Right lobe of liver (tissue), 6 donors: Measurements from ENCODE around the gene YKT6. TPM values are rescaled to one million over a fixed set of nuclear protein-coding genes. Genes with fewer than 3 reads are reported as not detected.

Source experiments
- ATAC-seq, 4 donors: fragments of 200-7000 bp; cut with Tn5 transposase; one replicate each; pipeline ENCODE4 v1.9.1; 2020; ENCODE audit warnings: mild to moderate bottlenecking in 4 of 4, moderate library complexity in 4 of 4
- DNase-seq, 3 donors: peaks; one replicate each; pipeline ENCODE4 v3.0.0-alpha.2; 2020
- H3K27ac ChIP-seq, 3 donors: fragments of 200-600 bp; one replicate each; pipeline ENCODE4 v1.8.0; 2022
- H3K27me3 ChIP-seq, 2 donors: fragments of 200-600 bp; one replicate each; pipeline ENCODE4 v1.8.0; 2022
- H3K36me3 ChIP-seq, 4 donors: fragments of 200-600 bp; sonication (generic) in 1 of 4; one replicate each; pipeline versions ENCODE4 v1.5.1 to v1.8.0; 2017 to 2022; ENCODE audit warnings: control low read depth in 1 of 4
- H3K4me1 ChIP-seq, 4 donors: fragments of 200-600 bp; sonication (generic) in 1 of 4; one replicate each; pipeline versions ENCODE4 v1.5.1 to v1.8.0; 2017 to 2022; ENCODE audit warnings: control low read depth in 1 of 4
- H3K4me3 ChIP-seq, 3 donors: fragments of 200-600 bp; one replicate each; pipeline ENCODE4 v1.8.0; 2022
- H3K9me3 ChIP-seq, 4 donors: fragments of 200-600 bp; sonication (generic) in 1 of 4; one replicate each; pipeline versions ENCODE4 v1.5.1 to v1.8.0; 2017 to 2022; ENCODE audit warnings: control low read depth in 1 of 4
- CTCF ChIP-seq, 4 donors: fragments of 200-600 bp in 3 of 4; fragments of 450-650 bp in 1 of 4; IDR thresholded peaks; one replicate each; pipeline versions ENCODE4 v1.5.1 to v1.8.0; 2016 to 2022; ENCODE audit warnings: antibody characterized with exemption in 4 of 4, mild to moderate bottlenecking in 2 of 4
- POLR2A ChIP-seq: fragments of 450-650 bp; IDR thresholded peaks from one replicate; pipeline ENCODE4 v1.6.1; 2017; ENCODE audit warnings: antibody characterized with exemption, mild to moderate bottlenecking
- WGBS: methylation state at CpG from one replicate; pipeline ENCODE4 v1.1.6; 2018; ENCODE audit warnings: low coverage, low lambda C conversion rate; ENCODE audit not compliant: insufficient coverage; ENCODE audit errors: missing lambda C conversion rate; 5-methylcytosine and 5-hydroxymethylcytosine counted together
- intact Hi-C, 2 donors: fragments of 100-400 bp; cut with DNase I; formaldehyde crosslinking; loops; one replicate each; pipeline versions ENCODE4 v1.11.2 to v1.14.1; 2022
- total RNA-seq, 6 experiments: library from RNA; depleted of rRNA in 2 of 6; stranded (reverse); fragments of >200 nt in 2 of 6; fragmentation: NEBNext Ultra II Directional in 3 of 6; extraction: Animal tissue kit (Norgen Biotek cat#: 25700) in 3 of 6; gene quantifications; one replicate each; pipeline versions ENCODE4 v1.1.0 to v1.2.4, GENCODE V29; 2016 to 2023
- donor health status: DM: no; HTN: yes; CAD: no.
- donor health status: DM: no; HTN: no; CAD: no.
- donor health status: DM: no; HTN: no; CAD: no.
- donor health status: DM: no; HTN: yes; CAD: no.
- donor health status: DM: no; HTN: yes; CAD: no.

Gene YKT6
- total RNA-seq, 6 experiments from 2014 or later, result 15.0 to 23.8 (median 19.2) TPM

- no peaks in the 10 kb centered on the region for H3K4me1 ChIP-seq
- intact Hi-C loops, result loop anchor here in 1 of 2 donors (5.0 kb wide), 1 partner anchor 241 kb away; no protein-coding TSS in a partner anchor
- ATAC-seq (no peak), DNase-seq (no peak)
- H3K9me3 ChIP-seq, result no peaks in the 10 kb centered on the region
- no peaks in the 10 kb centered on the region for H3K27me3 ChIP-seq
- no peak for TF ChIP-seq POLR2A
- no peak for TF ChIP-seq CTCF (IDR thresholded peaks at IDR 0.05)
- no peak overlapping the region for H3K4me3 ChIP-seq
- no CpG with 5 or more reads among the region's 4 CpGs for WGBS
- no peaks in the 10 kb centered on the region for H3K36me3 ChIP-seq
- no peak overlapping the region for H3K27ac ChIP-seq
These were observed 35.6 kb downstream of the YKT6 start for GRCh38 chr7:44236333-44236728.

- Histone ChIP-seq H3K27me3 (no peaks in the 10 kb centered on the region), H3K4me1 (no peaks in the 10 kb centered on the region), H3K4me3 (no peak overlapping the region), H3K36me3 (no peaks in the 10 kb centered on the region), H3K27ac (no peak overlapping the region), H3K9me3 (no peaks in the 10 kb centered on the region)
- TF ChIP-seq POLR2A, result no peak
- no peak for TF ChIP-seq CTCF (IDR thresholded peaks at IDR 0.05)
- 100% methylated on average over 1 of the region's 10 CpGs for WGBS
- ATAC-seq (no peak), DNase-seq (no peak)
- intact Hi-C loops, result loop anchor here in 1 of 2 donors (5.0 kb wide), 1 partner anchor 240 kb away; no protein-coding TSS in a partner anchor
These were observed 36.9 kb downstream of the YKT6 start for GRCh38 chr7:44237696-44238095.

- TF ChIP-seq POLR2A, result no peak
- no peak for TF ChIP-seq CTCF (IDR thresholded peaks at IDR 0.05)
- H3K4me3 ChIP-seq, result no peak overlapping the region
- WGBS, result 86% methylated on average over 4 of the region's 17 CpGs
- no peak overlapping the region for H3K27ac ChIP-seq
- H3K9me3 ChIP-seq, result no peaks in the 10 kb centered on the region
- ATAC-seq, result no peak
- no peaks in the 10 kb centered on the region for H3K36me3 ChIP-seq
- no peaks in the 10 kb centered on the region for H3K27me3 ChIP-seq
- no peak for DNase-seq
- intact Hi-C loops, result loop anchor here in 1 of 2 donors (5.0 kb wide), 1 partner anchor 239 kb away; no protein-coding TSS in a partner anchor
- H3K4me1 ChIP-seq, result no peaks in the 10 kb centered on the region
These were observed 37.4 kb downstream of the YKT6 start for GRCh38 chr7:44238116-44238695.

- no peaks in the 10 kb centered on the region for H3K27me3 ChIP-seq
- no peak for TF ChIP-seq CTCF (IDR thresholded peaks at IDR 0.05)
- TF ChIP-seq POLR2A, result no peak
- H3K36me3 ChIP-seq, result no peaks in the 10 kb centered on the region
- no peaks in the 10 kb centered on the region for H3K4me1 ChIP-seq
- no peak for ATAC-seq
- DNase-seq, result no peak
- intact Hi-C loops, result loop anchor here in 1 of 2 donors (5.0 kb wide), 1 partner anchor 238 kb away; no protein-coding TSS in a partner anchor
- 81% methylated on average over 15 of the region's 24 CpGs for WGBS
- no peak overlapping the region for H3K4me3 ChIP-seq
- no peaks in the 10 kb centered on the region for H3K9me3 ChIP-seq
- no peak overlapping the region for H3K27ac ChIP-seq
These were observed 38.6 kb downstream of the YKT6 start for GRCh38 chr7:44239361-44239760.
